Endothelial cell of umbilical vein (primary cell): Measurements from ENCODE around the gene CASP9. TPM values are rescaled to one million over a fixed set of nuclear protein-coding genes. Genes with fewer than 3 reads are reported as not detected.

Experiments used
- BruUV-seq: library from RNA; stranded (reverse); fragments of 400-500 nt; replicated peaks from 2 replicates; lab custom pipeline; 2021; lab: Mats Ljungman, UMichigan
- CTCF ChIA-PET: fragments of 300-600, 350-600 bp; sonication (Branson Sonifier 250); formaldehyde crosslinking; loops from one replicate; lab custom pipeline; 2021; ENCODE audit warnings: antibody characterized with exemption, inconsistent platforms; lab: Charles Lee
- POLR2A ChIA-PET: fragments of 300-600, 350-600 bp; sonication (Branson Sonifier 250); formaldehyde crosslinking; loops from one replicate; lab custom pipeline; 2021; ENCODE audit warnings: antibody characterized with exemption, inconsistent platforms; lab: Charles Lee
- DNase-seq: peaks from one replicate; pipeline ENCODE4 v3.0.0-alpha.2; 2011; ENCODE audit warnings: low read depth, low spot score
- FAIRE-seq: peaks from 2 replicates; lab custom pipeline; 2011; peaks lifted over from hg19 to GRCh38; lab: Jason Lieb, UNC
- H2AFZ ChIP-seq: 2 replicates; pipeline ENCODE4 v1.6.0; 2012; ENCODE audit warnings: low read depth, low read length, control low read depth, inconsistent platforms
- H3K27ac ChIP-seq: 2 replicates; pipeline ENCODE4 v1.5.1; 2011; ENCODE audit warnings: low read depth, mild to moderate bottlenecking, control low read depth, low read length, moderate library complexity; ENCODE audit not compliant: insufficient read depth
- H3K27me3 ChIP-seq, 2 experiments: 2 replicates each; pipeline versions ENCODE4 v1.6.0 to v1.6.1; 2011; ENCODE audit warnings: low read length in 2 of 2, mixed read lengths in 1 of 2; ENCODE audit not compliant: control insufficient read depth in 2 of 2, insufficient read depth in 2 of 2
- H3K36me3 ChIP-seq, 2 experiments: 2 replicates in 1 of 2; 3 replicates in 1 of 2; pipeline ENCODE4 v1.5.1; 2011; ENCODE audit warnings: low read length in 2 of 2, mild to moderate bottlenecking in 1 of 2, moderate library complexity in 1 of 2; ENCODE audit not compliant: control insufficient read depth in 2 of 2, insufficient read depth in 2 of 2; ENCODE audit errors: extremely low read depth in 1 of 2
- H3K4me1 ChIP-seq: 3 replicates; pipeline ENCODE4 v1.5.1; 2011; ENCODE audit warnings: mild to moderate bottlenecking, low read length; ENCODE audit not compliant: control insufficient read depth, insufficient read depth; ENCODE audit errors: extremely low read depth
- H3K4me2 ChIP-seq: 2 replicates; pipeline ENCODE4 v1.6.1; 2011; ENCODE audit warnings: low read length, control low read depth, mixed read lengths; ENCODE audit not compliant: insufficient read depth
- H3K4me3 ChIP-seq, 3 experiments: fragments of 200-600 bp in 1 of 3; sonication (generic), shearing (Covaris generic) in 1 of 3; replicated peaks in 1 of 3; 2 replicates each; pipeline ENCODE4 v1.5.1; 2011 to 2016; ENCODE audit warnings: control low read depth in 3 of 3, low read length in 3 of 3, mild to moderate bottlenecking in 2 of 3, inconsistent platforms in 1 of 3, low read depth in 1 of 3, moderate library complexity in 1 of 3; ENCODE audit not compliant: insufficient read depth in 1 of 3
- H3K79me2 ChIP-seq: 2 replicates; pipeline ENCODE4 v1.6.0; 2012; ENCODE audit warnings: low read length, inconsistent platforms; ENCODE audit not compliant: control insufficient read depth, insufficient read depth
- H3K9ac ChIP-seq: replicated peaks from 2 replicates; pipeline ENCODE3; 2011; ENCODE audit warnings: low read length, control low read depth; ENCODE audit not compliant: insufficient read depth; ENCODE audit errors: extremely low read depth
- H3K9me1 ChIP-seq: replicated peaks from 3 replicates; pipeline ENCODE4 v1.6.0; 2011; ENCODE audit warnings: mild to moderate bottlenecking, low read length; ENCODE audit not compliant: control insufficient read depth, insufficient read depth; ENCODE audit errors: extremely low read depth
- H3K9me3 ChIP-seq: replicated peaks from 2 replicates; pipeline ENCODE4 v1.5.1; 2012; ENCODE audit warnings: low read length, inconsistent platforms; ENCODE audit not compliant: control insufficient read depth, insufficient read depth
- H4K20me1 ChIP-seq: replicated peaks from 2 replicates; pipeline ENCODE3; 2011; ENCODE audit warnings: mild to moderate bottlenecking, low read length; ENCODE audit not compliant: control insufficient read depth, insufficient read depth; ENCODE audit errors: extremely low read depth
- EZH2 ChIP-seq: IDR thresholded peaks from 2 replicates; pipeline ENCODE4 v1.6.1; 2012; ENCODE audit warnings: borderline replicate concordance, low read depth, mild to moderate bottlenecking, moderate library complexity, low read length, inconsistent platforms; ENCODE audit not compliant: severe bottlenecking
- FOS ChIP-seq: IDR thresholded peaks from 2 replicates; pipeline ENCODE4 v1.6.1; 2011; ENCODE audit warnings: mild to moderate bottlenecking, low read length, moderate library complexity, borderline replicate concordance; ENCODE audit not compliant: insufficient read depth
- GATA2 ChIP-seq: IDR thresholded peaks from 2 replicates; pipeline ENCODE4 v1.7.0; 2011; ENCODE audit warnings: low read depth, mild to moderate bottlenecking, moderate library complexity, mixed read lengths, low read length; ENCODE audit not compliant: insufficient read length, insufficient read depth
- MYC ChIP-seq: IDR thresholded peaks from one replicate; pipeline ENCODE4 v1.6.1; 2011; ENCODE audit warnings: mild to moderate bottlenecking, low read depth, low read length
- POLR2A ChIP-seq: IDR thresholded peaks from 2 replicates; pipeline ENCODE4 v1.6.1; 2012; ENCODE audit warnings: low read depth, mild to moderate bottlenecking, control low read depth, low read length
- POLR2AphosphoS5 ChIP-seq: IDR thresholded peaks from 2 replicates; pipeline ENCODE4 v1.6.1; 2012; ENCODE audit warnings: low read depth, mild to moderate bottlenecking, control low read depth, low read length, moderate library complexity; ENCODE audit not compliant: insufficient read depth
- dilution Hi-C: fragments of 300-500 bp; cut with MboI; formaldehyde crosslinking; loops from one replicate; pipeline ENCODE4 v1.15.0; 2019; ENCODE audit warnings: low sequenced_read_pairs; ENCODE audit not compliant: extremely low pct_ligation_motif_present
- intact Hi-C: fragments of 100-400 bp; cut with micrococcal nuclease; formaldehyde crosslinking; loops from one replicate; pipeline ENCODE4 v1.10.0; 2022
- polyA plus RNA-seq, 4 experiments: library from polyadenylated mRNA; depleted of rRNA in 3 of 4; stranded (reverse) in 3 of 4; unstranded in 1 of 4; fragments of >200 nt; gene quantifications; 2 replicates each; pipeline versions ENCODE4 v1.2.1 to v1.2.3, GENCODE V29; 2011 to 2012; ENCODE audit warnings: missing spikeins in 1 of 4
- total RNA-seq: library from RNA; stranded (reverse); gene quantifications from 2 replicates; pipeline ENCODE4 v1.2.3, GENCODE V29; 2021
- TF ChIP-seq, protein P1 (sequence below): IDR thresholded peaks from 2 replicates; pipeline ENCODE4 v1.6.1; 2011; ENCODE audit not compliant: insufficient read depth, insufficient read length

Gene CASP9
- total and polyA plus RNA-seq, 2 donors (not counting 3 experiments of a cell fraction or from before 2014, with no cell fraction given) = 10.5 to 14.1 TPM

- TF ChIP-seq, protein P1, sequence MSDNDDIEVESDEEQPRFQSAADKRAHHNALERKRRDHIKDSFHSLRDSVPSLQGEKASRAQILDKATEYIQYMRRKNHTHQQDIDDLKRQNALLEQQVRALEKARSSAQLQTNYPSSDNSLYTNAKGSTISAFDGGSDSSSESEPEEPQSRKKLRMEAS = no peak
- TF ChIP-seq FOS (no peak), POLR2A (no peak), EZH2 (no peak), POLR2AphosphoS5 (no peak), GATA2 (no peak), MYC (no peak)
- H4K20me1 ChIP-seq = no peaks in the 10 kb centered on the region
- H3K27me3 ChIP-seq = no peaks in the 10 kb centered on the region
- FAIRE-seq (no peak), DNase-seq (no peak)
- dilution Hi-C loops (no loop called here), intact Hi-C loops (no loop called here)
- no peaks in the 10 kb centered on the region for H3K4me1 ChIP-seq
- no peak overlapping the region for H2AFZ ChIP-seq
- H3K9me1 ChIP-seq = no peaks in the 10 kb centered on the region
- no peak overlapping the region for H3K4me2 ChIP-seq
- no TSS peak for BruUV-seq
- H3K4me3 ChIP-seq = no peak overlapping the region
- no peaks in the 10 kb centered on the region for H3K79me2 ChIP-seq
- H3K9me3 ChIP-seq = no peaks in the 10 kb centered on the region
- ChIA-PET POLR2A (no interaction called here), CTCF (interaction anchor here (2.6 kb wide), 1 partner anchor 181 kb away, joined by 8 read pairs; no protein-coding TSS in a partner anchor)
- no peaks in the 10 kb centered on the region for H3K36me3 ChIP-seq
- H3K27ac ChIP-seq = no peak overlapping the region
- no peak overlapping the region for H3K9ac ChIP-seq
Measured at GRCh38 chr1:15504436-15504835, 19.6 kb downstream of the CASP9 start.
